ENCODE data around the gene MCCC1.

GRCh38 chr3:182989566-182989965 is 109.7 kb downstream of the MCCC1 start:
- TF ChIP-seq POLR2A (IDR thresholded peaks at IDR 0.05), result no peak
- TF ChIP-seq CTCF (IDR thresholded peaks at IDR 0.05), result no peak
- TF ChIP-seq POLR2AphosphoS5 (IDR thresholded peaks at IDR 0.05), result no peak

Measured in gastroesophageal sphincter (tissue), 3 donors.